ENCODE results near the gene CDK2.

- TF ChIP-seq REST (IDR thresholded peaks at IDR 0.05; ENCODE audit: low read depth, low read length) (no peak), POLR2AphosphoS5 (IDR thresholded peaks at IDR 0.05; ENCODE audit: low read depth, low read length) (no peak), EP300 (IDR thresholded peaks at IDR 0.05; ENCODE audit: borderline replicate concordance in 1 of 2, low read depth in 1 of 2, low read length in 1 of 2) (no peak), JUND (IDR thresholded peaks at IDR 0.05) (no peak), YY1 (IDR thresholded peaks at IDR 0.05; ENCODE audit: low read depth) (no peak), USF2 (IDR thresholded peaks at IDR 0.05; ENCODE audit: borderline replicate concordance, low read depth, low read length) (no peak), FOXJ3 (CRISPR knock-in tag; IDR thresholded peaks at IDR 0.05) (no peak), GABPA (IDR thresholded peaks at IDR 0.05; ENCODE audit: low read depth) (no peak), PBX3 (IDR thresholded peaks at IDR 0.05) (no peak), NFIC (IDR thresholded peaks at IDR 0.05; ENCODE audit: borderline replicate concordance) (no peak), IRF3 (IDR thresholded peaks at IDR 0.05; ENCODE audit: low read depth, low read length) (no peak), TAF1 (IDR thresholded peaks at IDR 0.05; ENCODE audit: borderline replicate concordance, low read depth, low read length) (no peak), EZH2phosphoT487 (IDR thresholded peaks at IDR 0.05; ENCODE audit: borderline replicate concordance, low read depth) (no peak)
- TF ChIP-seq, protein P1, sequence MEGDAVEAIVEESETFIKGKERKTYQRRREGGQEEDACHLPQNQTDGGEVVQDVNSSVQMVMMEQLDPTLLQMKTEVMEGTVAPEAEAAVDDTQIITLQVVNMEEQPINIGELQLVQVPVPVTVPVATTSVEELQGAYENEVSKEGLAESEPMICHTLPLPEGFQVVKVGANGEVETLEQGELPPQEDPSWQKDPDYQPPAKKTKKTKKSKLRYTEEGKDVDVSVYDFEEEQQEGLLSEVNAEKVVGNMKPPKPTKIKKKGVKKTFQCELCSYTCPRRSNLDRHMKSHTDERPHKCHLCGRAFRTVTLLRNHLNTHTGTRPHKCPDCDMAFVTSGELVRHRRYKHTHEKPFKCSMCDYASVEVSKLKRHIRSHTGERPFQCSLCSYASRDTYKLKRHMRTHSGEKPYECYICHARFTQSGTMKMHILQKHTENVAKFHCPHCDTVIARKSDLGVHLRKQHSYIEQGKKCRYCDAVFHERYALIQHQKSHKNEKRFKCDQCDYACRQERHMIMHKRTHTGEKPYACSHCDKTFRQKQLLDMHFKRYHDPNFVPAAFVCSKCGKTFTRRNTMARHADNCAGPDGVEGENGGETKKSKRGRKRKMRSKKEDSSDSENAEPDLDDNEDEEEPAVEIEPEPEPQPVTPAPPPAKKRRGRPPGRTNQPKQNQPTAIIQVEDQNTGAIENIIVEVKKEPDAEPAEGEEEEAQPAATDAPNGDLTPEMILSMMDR (IDR thresholded peaks at IDR 0.05) = no peak
Observed at GRCh38 chr12:56010111-56010570, 43.5 kb downstream of the CDK2 start.
